H9 (cell line): ENCODE data around the gene ZSCAN5A. TPM values are rescaled to one million over a fixed set of nuclear protein-coding genes. Genes with fewer than 3 reads are reported as not detected.
A peak's percentile ranks its signal among the peaks of the same experiment; 100 is the strongest.
"Not testable (repeated sequence)": the region's sequence is repeated elsewhere in the genome, so short reads cannot be mapped to it uniquely, and the experiment has no call there.

Experiments
- DNase-seq: peaks from one replicate; pipeline ENCODE4 v3.0.0-alpha.2; 2017
- H2AFZ ChIP-seq: one replicate; pipeline ENCODE4 v1.6.1; 2013; ENCODE audit warnings: mild to moderate bottlenecking, low read length, control low read depth, moderate library complexity
- H2AK5ac ChIP-seq: 2 replicates; pipeline ENCODE4 v1.6.1; 2013; ENCODE audit warnings: low read length, control low read depth, mixed read lengths; ENCODE audit not compliant: insufficient read length
- H2BK120ac ChIP-seq: one replicate; pipeline ENCODE4 v1.6.1; 2013; ENCODE audit warnings: low read depth, mild to moderate bottlenecking, low read length, control low read depth, inconsistent platforms; ENCODE audit not compliant: poor library complexity, severe bottlenecking
- H2BK12ac ChIP-seq: 2 replicates; pipeline ENCODE4 v1.6.1; 2013; ENCODE audit warnings: low read length, control low read depth, mixed read lengths, low read depth; ENCODE audit not compliant: insufficient read length
- H2BK15ac ChIP-seq: 2 replicates; pipeline ENCODE4 v1.6.1; 2013; ENCODE audit warnings: low read depth, low read length, control low read depth
- H2BK20ac ChIP-seq: one replicate; pipeline ENCODE4 v1.6.1; 2013; ENCODE audit warnings: low read depth, mild to moderate bottlenecking, low read length, control low read depth, inconsistent platforms; ENCODE audit not compliant: poor library complexity, severe bottlenecking
- H2BK5ac ChIP-seq: 2 replicates; pipeline ENCODE4 v1.6.1; 2013; ENCODE audit warnings: low read length, control low read depth, mixed read lengths; ENCODE audit not compliant: insufficient read length
- H3K14ac ChIP-seq: 2 replicates; pipeline ENCODE4 v1.6.1; 2013; ENCODE audit warnings: low read length, control low read depth; ENCODE audit not compliant: insufficient read depth
- H3K18ac ChIP-seq: 2 replicates; pipeline ENCODE4 v1.6.1; 2013; ENCODE audit warnings: low read depth, mild to moderate bottlenecking, mixed read lengths, low read length, control low read depth; ENCODE audit not compliant: insufficient read length
- H3K23ac ChIP-seq: 2 replicates; pipeline ENCODE4 v1.6.1; 2013; ENCODE audit warnings: low read length, control low read depth, mixed read lengths, low read depth; ENCODE audit not compliant: insufficient read length
- H3K23me2 ChIP-seq: 2 replicates; pipeline ENCODE4 v1.6.1; 2013; ENCODE audit warnings: low read depth, mild to moderate bottlenecking, mixed read lengths, low read length, control low read depth; ENCODE audit not compliant: insufficient read length, poor library complexity, severe bottlenecking
- H3K27ac ChIP-seq: 2 replicates; pipeline ENCODE4 v1.5.1; 2013; ENCODE audit warnings: low read length, control low read depth, mixed read lengths, low read depth; ENCODE audit not compliant: insufficient read length
- H3K27me3 ChIP-seq: 2 replicates; pipeline ENCODE4 v1.6.1; 2013; ENCODE audit warnings: low read length, control low read depth, inconsistent platforms; ENCODE audit not compliant: insufficient read depth
- H3K4ac ChIP-seq: 2 replicates; pipeline ENCODE4 v1.6.1; 2013; ENCODE audit warnings: low read depth, mild to moderate bottlenecking, control low read depth, inconsistent platforms, low read length, moderate library complexity
- H3K4me1 ChIP-seq: 2 replicates; pipeline ENCODE4 v1.6.1; 2013; ENCODE audit warnings: low read length, control low read depth, inconsistent platforms; ENCODE audit not compliant: insufficient read depth
- H3K4me2 ChIP-seq: 2 replicates; pipeline ENCODE4 v1.6.1; 2013; ENCODE audit warnings: low read length, control low read depth, mixed read lengths; ENCODE audit not compliant: insufficient read length, insufficient read depth
- H3K56ac ChIP-seq: 2 replicates; pipeline ENCODE4 v1.6.1; 2013; ENCODE audit warnings: low read depth, mild to moderate bottlenecking, mixed read lengths, low read length, control low read depth; ENCODE audit not compliant: insufficient read length
- H3K79me1 ChIP-seq: 2 replicates; pipeline ENCODE4 v1.6.1; 2013; ENCODE audit warnings: low read depth, mild to moderate bottlenecking, moderate library complexity, low read length, control low read depth, inconsistent platforms; ENCODE audit not compliant: insufficient read depth, poor library complexity, severe bottlenecking
- H3K79me2 ChIP-seq: 2 replicates; pipeline ENCODE4 v1.6.1; 2013; ENCODE audit warnings: low read length, control low read depth, inconsistent platforms; ENCODE audit not compliant: insufficient read depth
- H3K9ac ChIP-seq: 2 replicates; pipeline ENCODE4 v1.6.1; 2013; ENCODE audit warnings: low read length, control low read depth, mixed read lengths; ENCODE audit not compliant: insufficient read length; ENCODE audit errors: extremely low read depth
- H3K9me3 ChIP-seq: one replicate; pipeline ENCODE4 v1.6.1; 2013; ENCODE audit warnings: low read depth, low read length, inconsistent platforms; ENCODE audit not compliant: control insufficient read depth
- H3T11ph ChIP-seq: one replicate; pipeline ENCODE4 v1.6.1; 2013; ENCODE audit warnings: mild to moderate bottlenecking, low read length, control low read depth, inconsistent platforms
- H4K20me1 ChIP-seq: one replicate; pipeline ENCODE4 v1.6.1; 2013; ENCODE audit not compliant: control insufficient read depth, insufficient read length, insufficient read depth
- H4K5ac ChIP-seq: 2 replicates; pipeline ENCODE4 v1.6.1; 2013; ENCODE audit warnings: low read depth, mild to moderate bottlenecking, mixed read lengths, low read length, control low read depth; ENCODE audit not compliant: insufficient read length
- H4K8ac ChIP-seq: replicated peaks from 2 replicates; pipeline ENCODE4 v1.6.1; 2013; ENCODE audit warnings: low read length, control low read depth, mixed read lengths, low read depth; ENCODE audit not compliant: insufficient read length
- H4K91ac ChIP-seq: 2 replicates; pipeline ENCODE4 v1.6.1; 2013; ENCODE audit warnings: low read depth, mild to moderate bottlenecking, moderate library complexity, mixed read lengths, low read length, control low read depth; ENCODE audit not compliant: insufficient read length
- H3K27ac Mint-ChIP-seq, 3 experiments: 2 replicates in 2 of 3; 3 replicates in 1 of 3; pipeline ENCODE4 v1.8.0; 2020 to 2021; ENCODE audit warnings: mixed read lengths in 3 of 3, mild to moderate bottlenecking in 1 of 3, moderate library complexity in 1 of 3
- H3K27me3 Mint-ChIP-seq: 2 replicates; pipeline ENCODE4 v1.8.0; 2021; ENCODE audit warnings: low read depth, mild to moderate bottlenecking, moderate library complexity, mixed read lengths
- H3K36me3 Mint-ChIP-seq, 3 experiments: 2 replicates in 2 of 3; 3 replicates in 1 of 3; pipeline ENCODE4 v1.8.0; 2020 to 2021; ENCODE audit warnings: low read depth in 3 of 3, mixed read lengths in 3 of 3; ENCODE audit not compliant: insufficient read depth in 1 of 3
- H3K4me1 Mint-ChIP-seq, 2 experiments: 2 replicates each; pipeline ENCODE4 v1.8.0; 2020; ENCODE audit warnings: mixed read lengths in 2 of 2
- H3K4me3 Mint-ChIP-seq, 2 experiments: 2 replicates in 1 of 2; 3 replicates in 1 of 2; pipeline ENCODE4 v1.8.0; 2020 to 2021; ENCODE audit warnings: mild to moderate bottlenecking in 2 of 2, mixed read lengths in 2 of 2, moderate library complexity in 1 of 2
- H3K9me3 Mint-ChIP-seq, 2 experiments: 2 replicates in 1 of 2; 3 replicates in 1 of 2; pipeline ENCODE4 v1.8.0; 2020; ENCODE audit warnings: mild to moderate bottlenecking in 2 of 2, mixed read lengths in 2 of 2, moderate library complexity in 1 of 2
- WGBS: extraction: QIAGEN DNeasy Blood & Tissue Kit; methylation state at CpG from one replicate; pipeline ENCODE4 v1.1.7; 2013; ENCODE audit warnings: missing lambda C conversion rate, low lambda C conversion rate, mixed read lengths; ENCODE audit not compliant: insufficient read length; ENCODE audit errors: extremely low coverage; 5-methylcytosine and 5-hydroxymethylcytosine counted together
- total RNA-seq: library from RNA; stranded (reverse); gene quantifications from 2 replicates; pipeline ENCODE4 v1.2.1, GENCODE V29; 2021
- TF ChIP-seq, protein P1 (sequence below): fragments of 200-600 bp; sonication (generic); conservative IDR thresholded peaks from 3 replicates; pipeline ENCODE4 v1.8.0; 2021; ENCODE audit warnings: antibody characterized with exemption, mild to moderate bottlenecking

ZSCAN5A gene
- total RNA-seq, 1 experiment from 2014 or later = 12.5 TPM

DNA sequence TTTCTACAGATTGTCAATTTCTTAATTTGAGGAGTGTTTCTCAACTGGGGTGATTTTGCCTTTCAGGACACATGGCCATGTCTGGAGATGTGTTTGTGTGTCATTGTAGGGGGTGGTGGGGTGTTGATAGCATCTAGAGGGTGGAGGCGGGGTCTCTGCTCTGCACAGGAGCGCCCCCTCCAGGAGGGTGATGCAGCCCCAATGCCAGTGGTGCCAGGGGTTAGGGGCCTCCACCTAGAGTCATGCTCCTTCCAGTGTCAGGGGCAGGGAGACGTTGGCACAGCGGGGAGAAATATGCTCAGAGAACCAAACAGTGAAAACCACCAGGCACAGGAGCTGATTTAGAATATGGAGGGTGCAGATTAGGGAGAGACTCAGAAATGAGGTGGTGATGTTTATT is 68.9 kb downstream of the ZSCAN5A start:
- not testable (repeated sequence) for H4K20me1 ChIP-seq, H3K23ac ChIP-seq, H3K4me3 Mint-ChIP-seq, H3K27ac Mint-ChIP-seq, H3K4me1 Mint-ChIP-seq, H2BK15ac ChIP-seq, H4K91ac ChIP-seq, H4K5ac ChIP-seq, H3K36me3 Mint-ChIP-seq, H2BK20ac ChIP-seq, H3K4me2 ChIP-seq, H4K8ac ChIP-seq, H3K56ac ChIP-seq, H3K4ac ChIP-seq, H2BK120ac ChIP-seq, H3K4me1 ChIP-seq, H2BK12ac ChIP-seq, H3K27me3 ChIP-seq, H3T11ph ChIP-seq, H2AK5ac ChIP-seq, H2BK5ac ChIP-seq, DNase-seq, H3K23me2 ChIP-seq, H3K14ac ChIP-seq, H3K79me1 ChIP-seq, H3K79me2 ChIP-seq, H3K18ac ChIP-seq, H3K9me3 ChIP-seq, H2AFZ ChIP-seq, H3K27ac ChIP-seq, H3K9ac ChIP-seq
- Mint-ChIP-seq H3K9me3 (peaks cover 0 to 63% of the 10 kb centered on the region in 2 experiments; a peak in 3 of 5 replicates), H3K27me3 (peaks cover 20% of the 10 kb centered on the region)
- WGBS = no CpG with 5 or more reads among the region's 4 CpGs
- TF ChIP-seq, protein P1, sequence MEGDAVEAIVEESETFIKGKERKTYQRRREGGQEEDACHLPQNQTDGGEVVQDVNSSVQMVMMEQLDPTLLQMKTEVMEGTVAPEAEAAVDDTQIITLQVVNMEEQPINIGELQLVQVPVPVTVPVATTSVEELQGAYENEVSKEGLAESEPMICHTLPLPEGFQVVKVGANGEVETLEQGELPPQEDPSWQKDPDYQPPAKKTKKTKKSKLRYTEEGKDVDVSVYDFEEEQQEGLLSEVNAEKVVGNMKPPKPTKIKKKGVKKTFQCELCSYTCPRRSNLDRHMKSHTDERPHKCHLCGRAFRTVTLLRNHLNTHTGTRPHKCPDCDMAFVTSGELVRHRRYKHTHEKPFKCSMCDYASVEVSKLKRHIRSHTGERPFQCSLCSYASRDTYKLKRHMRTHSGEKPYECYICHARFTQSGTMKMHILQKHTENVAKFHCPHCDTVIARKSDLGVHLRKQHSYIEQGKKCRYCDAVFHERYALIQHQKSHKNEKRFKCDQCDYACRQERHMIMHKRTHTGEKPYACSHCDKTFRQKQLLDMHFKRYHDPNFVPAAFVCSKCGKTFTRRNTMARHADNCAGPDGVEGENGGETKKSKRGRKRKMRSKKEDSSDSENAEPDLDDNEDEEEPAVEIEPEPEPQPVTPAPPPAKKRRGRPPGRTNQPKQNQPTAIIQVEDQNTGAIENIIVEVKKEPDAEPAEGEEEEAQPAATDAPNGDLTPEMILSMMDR = peak; percentile 55
